PC-9 (cell line): ENCODE measurements around the gene IL17C. TPM values are rescaled to one million over a fixed set of nuclear protein-coding genes. Genes with fewer than 3 reads are reported as not detected.

Experiments
- BruUV-seq: library from RNA; stranded (reverse); fragments of 400-500 nt; replicated peaks from 2 replicates; lab custom pipeline; 2021; lab: Mats Ljungman, UMichigan
- CTCF ChIA-PET: fragments of 300-600 bp; sonication (Branson Sonifier 250); formaldehyde crosslinking; loops from one replicate; lab custom pipeline; 2022; ENCODE audit warnings: antibody characterized with exemption; lab: Charles Lee
- POLR2A ChIA-PET: fragments of 300-600 bp; sonication (Branson Sonifier 250); formaldehyde crosslinking; loops from one replicate; lab custom pipeline; 2022; ENCODE audit warnings: antibody characterized with exemption; ENCODE audit not compliant: unreplicated experiment; lab: Charles Lee
- DNase-seq, 2 experiments: peaks; one replicate each; pipeline versions ENCODE4 v3.0.0 to v3.0.0-alpha.2; 2015 to 2022; ENCODE audit warnings: mixed read lengths in 1 of 2
- H2AFZ ChIP-seq: fragments of 200-600 bp; sonication (generic); 2 replicates; pipeline ENCODE4 v1.8.1; 2017; ENCODE audit warnings: antibody characterized with exemption
- H3F3A ChIP-seq: fragments of 200-600 bp; sonication (generic); 2 replicates; pipeline ENCODE4 v1.8.1; 2017; ENCODE audit warnings: antibody characterized with exemption, mild to moderate bottlenecking, low read depth; ENCODE audit not compliant: insufficient read depth
- H3K27ac ChIP-seq: fragments of 200-600 bp; sonication (generic); 2 replicates; pipeline ENCODE4 v1.6.1; 2016; ENCODE audit warnings: mixed run types
- H3K27me3 ChIP-seq: fragments of 200-600 bp; sonication (generic); 2 replicates; pipeline ENCODE4 v1.6.1; 2016; ENCODE audit warnings: low read depth, mixed run types; ENCODE audit not compliant: insufficient read depth
- H3K36me3 ChIP-seq: fragments of 200-600 bp; sonication (generic); 2 replicates; pipeline ENCODE4 v1.6.1; 2016; ENCODE audit warnings: low read depth, mixed run types
- H3K4me1 ChIP-seq: fragments of 200-600 bp; sonication (generic); replicated peaks from 2 replicates; pipeline ENCODE4 v1.6.1; 2016; ENCODE audit warnings: mixed run types; ENCODE audit not compliant: insufficient read depth
- H3K4me2 ChIP-seq: fragments of 200-600 bp; sonication (generic); 2 replicates; pipeline ENCODE4 v1.6.1; 2017; ENCODE audit warnings: mixed run types
- H3K4me3 ChIP-seq: fragments of 200-600 bp; sonication (generic); 2 replicates; pipeline ENCODE4 v1.6.1; 2016; ENCODE audit warnings: mixed run types
- H3K79me2 ChIP-seq: fragments of 200-600 bp; sonication (generic); 2 replicates; pipeline ENCODE4 v1.6.1; 2017; ENCODE audit warnings: low read depth, mixed run types
- H3K9me2 ChIP-seq: fragments of 200-600 bp; sonication (generic); 2 replicates; pipeline ENCODE4 v1.8.1; 2017; ENCODE audit warnings: mild to moderate bottlenecking; ENCODE audit not compliant: insufficient read depth
- H3K9me3 ChIP-seq: fragments of 200-600 bp; sonication (generic); 2 replicates; pipeline ENCODE4 v1.8.1; 2016; ENCODE audit warnings: low read depth; ENCODE audit not compliant: insufficient read depth
- H4K20me1 ChIP-seq: fragments of 200-600 bp; sonication (generic); 2 replicates; pipeline ENCODE4 v1.8.1; 2017; ENCODE audit not compliant: insufficient read depth
- EZH2 ChIP-seq: fragments of 200-600 bp; sonication (generic); IDR thresholded peaks from 2 replicates; pipeline ENCODE4 v1.8.0; 2017; ENCODE audit warnings: antibody characterized with exemption, low read depth
- intact Hi-C: fragments of 100-400 bp; cut with micrococcal nuclease; formaldehyde crosslinking; loops from one replicate; pipeline ENCODE4 v1.10.0; 2022; ENCODE audit not compliant: unreplicated experiment
- total RNA-seq: library from RNA; stranded (reverse); gene quantifications from 2 replicates; pipeline ENCODE4 v1.2.3, GENCODE V29; 2021
- TF ChIP-seq, protein P1 (sequence below): fragments of 200-600 bp; sonication (generic); conservative IDR thresholded peaks from 2 replicates; pipeline ENCODE4 v1.6.1; 2017; ENCODE audit warnings: mixed run types, antibody characterized with exemption, mild to moderate bottlenecking, moderate library complexity

Gene IL17C
- total RNA-seq, 1 experiment from 2014 or later, result not detected

DNA sequence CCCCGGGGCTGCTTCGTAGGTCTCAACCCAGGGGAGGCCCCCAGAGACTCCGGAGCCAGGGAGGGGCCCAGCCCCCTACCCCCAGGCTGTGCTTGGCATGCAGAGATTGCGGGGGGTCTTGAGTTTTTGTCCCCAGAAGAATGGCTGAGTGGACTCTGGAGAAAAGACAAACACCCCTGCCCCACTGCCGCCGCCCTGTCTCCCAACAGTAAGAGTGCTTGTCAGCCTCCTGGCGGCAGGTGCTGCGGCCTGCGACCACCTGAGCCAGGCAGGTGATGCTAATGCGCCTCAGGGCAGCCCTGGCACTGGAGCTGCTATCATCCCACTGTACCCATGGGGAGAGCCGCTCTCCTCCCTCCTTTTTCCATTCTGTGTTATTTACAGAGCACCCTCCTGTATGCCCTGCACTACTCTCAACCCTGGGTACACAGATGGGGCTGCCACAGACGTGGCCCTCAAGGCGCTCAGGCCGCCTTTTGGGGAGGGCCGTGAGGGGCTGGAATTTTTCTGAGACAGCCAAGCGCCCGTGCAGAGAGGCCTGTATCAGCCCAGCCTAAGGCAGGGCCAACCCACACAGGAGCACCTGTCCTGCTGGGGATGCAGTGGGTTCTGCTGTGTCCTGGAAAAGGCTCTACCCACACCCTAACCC, 2.6 kb upstream of the IL17C start:
- no peaks in the 10 kb centered on the region for H3K27me3 ChIP-seq
- no peak overlapping the region for H2AFZ ChIP-seq

DNA sequence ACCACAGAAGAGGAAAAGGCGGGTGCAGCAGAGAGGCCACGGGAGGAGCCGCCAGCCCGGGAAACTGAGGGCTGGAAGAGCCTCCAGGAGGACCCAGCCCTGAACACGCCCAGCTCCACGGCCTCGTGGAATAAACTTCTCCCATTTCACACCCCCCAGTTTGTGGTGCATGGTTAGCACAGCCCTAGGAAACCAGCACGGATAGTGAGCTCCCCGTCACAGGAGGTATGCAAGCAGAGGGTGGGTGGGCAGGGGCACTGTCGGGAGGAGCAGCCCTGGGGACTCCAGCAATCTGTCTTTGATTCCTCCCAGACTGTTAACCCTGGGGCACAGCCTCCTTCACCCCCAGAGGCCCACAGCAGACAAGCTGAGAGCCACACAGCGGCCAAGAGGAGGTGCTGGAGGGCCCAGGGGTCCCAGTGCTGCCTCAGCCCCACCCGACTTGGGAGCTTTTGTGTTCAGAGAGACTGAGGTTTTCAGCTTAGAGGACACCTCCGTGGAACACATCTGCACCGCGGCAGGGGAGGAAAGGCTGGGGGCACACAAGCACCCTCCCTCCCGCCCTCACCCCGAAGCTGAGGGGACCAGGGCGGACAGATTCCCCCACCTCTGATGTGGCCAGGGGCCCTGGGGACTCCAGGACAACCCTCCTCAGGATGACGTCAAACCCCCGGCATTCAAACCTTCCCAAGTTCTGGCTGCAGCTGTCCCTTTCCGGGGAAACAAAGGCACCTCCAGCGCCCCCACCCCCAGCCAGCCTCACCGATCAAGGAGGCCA, 1.7 kb upstream of the IL17C start:
- BruUV-seq, result no TSS peak
- H3K4me2 ChIP-seq, result no peak overlapping the region
- no peaks in the 10 kb centered on the region for H3F3A ChIP-seq
- H2AFZ ChIP-seq, result no peak overlapping the region
- no peaks in the 10 kb centered on the region for H3K4me1 ChIP-seq
- H3K4me3 ChIP-seq, result no peak overlapping the region
- no peak for DNase-seq
- no peaks in the 10 kb centered on the region for H3K27me3 ChIP-seq
- no peaks in the 10 kb centered on the region for H4K20me1 ChIP-seq
- no peaks in the 10 kb centered on the region for H3K9me3 ChIP-seq
- H3K27ac ChIP-seq, result no peak overlapping the region
- TF ChIP-seq, protein P1, sequence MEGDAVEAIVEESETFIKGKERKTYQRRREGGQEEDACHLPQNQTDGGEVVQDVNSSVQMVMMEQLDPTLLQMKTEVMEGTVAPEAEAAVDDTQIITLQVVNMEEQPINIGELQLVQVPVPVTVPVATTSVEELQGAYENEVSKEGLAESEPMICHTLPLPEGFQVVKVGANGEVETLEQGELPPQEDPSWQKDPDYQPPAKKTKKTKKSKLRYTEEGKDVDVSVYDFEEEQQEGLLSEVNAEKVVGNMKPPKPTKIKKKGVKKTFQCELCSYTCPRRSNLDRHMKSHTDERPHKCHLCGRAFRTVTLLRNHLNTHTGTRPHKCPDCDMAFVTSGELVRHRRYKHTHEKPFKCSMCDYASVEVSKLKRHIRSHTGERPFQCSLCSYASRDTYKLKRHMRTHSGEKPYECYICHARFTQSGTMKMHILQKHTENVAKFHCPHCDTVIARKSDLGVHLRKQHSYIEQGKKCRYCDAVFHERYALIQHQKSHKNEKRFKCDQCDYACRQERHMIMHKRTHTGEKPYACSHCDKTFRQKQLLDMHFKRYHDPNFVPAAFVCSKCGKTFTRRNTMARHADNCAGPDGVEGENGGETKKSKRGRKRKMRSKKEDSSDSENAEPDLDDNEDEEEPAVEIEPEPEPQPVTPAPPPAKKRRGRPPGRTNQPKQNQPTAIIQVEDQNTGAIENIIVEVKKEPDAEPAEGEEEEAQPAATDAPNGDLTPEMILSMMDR, result no peak
- no peak for TF ChIP-seq EZH2
- ChIA-PET POLR2A (no interaction called here), CTCF (no interaction called here)
- no peaks in the 10 kb centered on the region for H3K9me2 ChIP-seq
- H3K79me2 ChIP-seq, result no peaks in the 10 kb centered on the region
- intact Hi-C loops, result no loop called here
- no peaks in the 10 kb centered on the region for H3K36me3 ChIP-seq

More for the DNA sequence above, 2.6 kb upstream of the IL17C start:
- H3K9me2 ChIP-seq, result no peaks in the 10 kb centered on the region
- intact Hi-C loops, result no loop called here
- H3K79me2 ChIP-seq, result no peaks in the 10 kb centered on the region
- H4K20me1 ChIP-seq, result no peaks in the 10 kb centered on the region
- H3F3A ChIP-seq, result 0 out of 2 replicates have a peak, but pooled peaks cover 3% of the 10 kb centered on the region
- no peak for DNase-seq
- H3K4me3 ChIP-seq, result no peak overlapping the region
- CTCF ChIA-PET, result no interaction called here
- no peaks in the 10 kb centered on the region for H3K4me1 ChIP-seq
- POLR2A ChIA-PET, result no interaction called here
- TF ChIP-seq EZH2, result no peak
- TF ChIP-seq, protein P1, result no peak
- H3K9me3 ChIP-seq, result no peaks in the 10 kb centered on the region
- no peak overlapping the region for H3K27ac ChIP-seq
- no peaks in the 10 kb centered on the region for H3K36me3 ChIP-seq
- no peak overlapping the region for H3K4me2 ChIP-seq
- BruUV-seq, result no TSS peak

DNA sequence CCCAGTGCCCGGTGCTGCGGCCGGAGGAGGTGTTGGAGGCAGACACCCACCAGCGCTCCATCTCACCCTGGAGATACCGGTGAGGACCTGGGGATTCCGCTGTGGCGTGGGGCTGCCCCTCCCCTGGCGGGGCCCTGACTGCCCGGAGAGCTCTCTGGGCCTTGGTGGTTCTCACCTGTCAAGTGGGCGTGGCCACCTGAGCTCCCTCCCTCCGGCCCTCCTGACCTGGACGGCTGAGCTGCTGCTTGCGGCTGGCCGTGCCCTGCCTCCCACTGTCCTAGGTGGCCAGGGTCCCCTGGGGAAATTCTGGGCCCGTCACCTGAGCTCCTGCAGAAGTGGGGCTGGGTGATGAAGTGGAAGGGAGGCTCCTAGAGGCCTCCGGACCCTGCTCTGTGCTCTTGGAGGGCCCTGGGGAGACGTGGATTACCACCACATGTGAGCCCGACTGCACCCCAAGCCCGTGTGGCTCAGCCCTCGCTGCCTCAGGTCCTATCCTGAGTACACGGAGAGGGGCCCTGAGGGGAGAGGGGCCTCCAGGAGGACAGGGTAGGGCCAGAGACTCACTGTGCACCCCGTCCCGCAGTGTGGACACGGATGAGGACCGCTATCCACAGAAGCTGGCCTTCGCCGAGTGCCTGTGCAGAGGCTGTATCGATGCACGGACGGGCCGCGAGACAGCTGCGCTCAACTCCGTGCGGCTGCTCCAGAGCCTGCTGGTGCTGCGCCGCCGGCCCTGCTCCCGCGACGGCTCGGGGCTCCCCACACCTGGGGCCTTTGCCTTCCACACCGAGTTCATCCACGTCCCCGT, 1.1 kb downstream of the IL17C start:
- Histone ChIP-seq H3K9me2 (no peaks in the 10 kb centered on the region), H3K4me3 (no peak overlapping the region), H3K27ac (no peak overlapping the region), H3K79me2 (no peaks in the 10 kb centered on the region), H3K4me1 (no peaks in the 10 kb centered on the region), H3F3A (peaks cover 5% of the 10 kb centered on the region; the same call in 1 of the 2 replicates), H3K9me3 (no peaks in the 10 kb centered on the region), H3K27me3 (no peaks in the 10 kb centered on the region), H2AFZ (no peak overlapping the region), H3K4me2 (no peak overlapping the region), H4K20me1 (no peaks in the 10 kb centered on the region), H3K36me3 (no peaks in the 10 kb centered on the region)
- intact Hi-C loops, result no loop called here
- peak in 1 of 2 experiments; percentile 59 for DNase-seq
- ChIA-PET POLR2A (no interaction called here), CTCF (no interaction called here)
- BruUV-seq, result no TSS peak
- TF ChIP-seq, protein P1, result no peak
- no peak for TF ChIP-seq EZH2
